GM23338 (cell line): ENCODE results near the gene KRTAP5-3. TPM values are rescaled to one million over a fixed set of nuclear protein-coding genes. Genes with fewer than 3 reads are reported as not detected.

Experiments
- ATAC-seq: fragments of 200-7000 bp; cut with Tn5 transposase; 3 replicates; pipeline ENCODE4 v1.9.1; 2020
- DNase-seq: peaks from one replicate; pipeline ENCODE4 v3.0.0-alpha.2; 2015; ENCODE audit warnings: low spot score
- H2AFZ ChIP-seq: fragments of 200-600 bp; sonication (generic); 2 replicates; pipeline ENCODE4 v1.8.0; 2016; ENCODE audit warnings: antibody characterized with exemption, mild to moderate bottlenecking, moderate library complexity
- H3F3A ChIP-seq: fragments of 200-600 bp; sonication (generic); replicated peaks from 2 replicates; pipeline ENCODE4 v1.8.0; 2017; ENCODE audit warnings: antibody characterized with exemption, mixed run types, low read depth
- H3K27ac ChIP-seq: fragments of 200-600 bp; sonication (generic); 2 replicates; pipeline ENCODE4 v1.6.1; 2016; ENCODE audit warnings: low read depth
- H3K27me3 ChIP-seq: fragments of 200-600 bp; sonication (generic); 2 replicates; pipeline ENCODE4 v1.8.0; 2016; ENCODE audit warnings: mild to moderate bottlenecking, mixed run types, moderate library complexity; ENCODE audit not compliant: insufficient read depth
- H3K36me3 ChIP-seq: fragments of 200-600 bp; sonication (generic); 2 replicates; pipeline ENCODE4 v1.8.0; 2016; ENCODE audit warnings: mild to moderate bottlenecking; ENCODE audit not compliant: insufficient read depth
- H3K4me1 ChIP-seq: fragments of 200-600 bp; sonication (generic); 2 replicates; pipeline ENCODE4 v1.8.0; 2016; ENCODE audit warnings: mild to moderate bottlenecking, moderate library complexity; ENCODE audit not compliant: insufficient read depth
- H3K4me2 ChIP-seq: fragments of 200-600 bp; sonication (generic); 2 replicates; pipeline ENCODE4 v1.7.1; 2017; ENCODE audit warnings: mixed run types
- H3K4me3 ChIP-seq: fragments of 200-600 bp; sonication (generic); 2 replicates; pipeline ENCODE4 v1.6.1; 2016; ENCODE audit warnings: mixed run types
- H3K79me2 ChIP-seq: fragments of 200-600 bp; sonication (generic); replicated peaks from 2 replicates; pipeline ENCODE4 v1.8.0; 2017; ENCODE audit warnings: mild to moderate bottlenecking; ENCODE audit not compliant: insufficient read depth
- H3K9me2 ChIP-seq: fragments of 200-600 bp; sonication (generic); 2 replicates; pipeline ENCODE4 v1.8.0; 2017; ENCODE audit not compliant: insufficient read depth
- H4K20me1 ChIP-seq: fragments of 200-600 bp; sonication (generic); replicated peaks from 2 replicates; pipeline ENCODE4 v1.8.0; 2017; ENCODE audit warnings: mild to moderate bottlenecking; ENCODE audit not compliant: insufficient read depth
- H3K27ac Mint-ChIP-seq: 2 replicates; pipeline ENCODE4 v1.8.0; 2020; ENCODE audit warnings: inconsistent platforms, mild to moderate bottlenecking, moderate library complexity, mixed read lengths
- H3K27me3 Mint-ChIP-seq: 3 replicates; pipeline ENCODE4 v1.8.0; 2022; ENCODE audit warnings: low read depth, mild to moderate bottlenecking, moderate library complexity, mixed read lengths, inconsistent platforms; ENCODE audit not compliant: insufficient read depth, poor library complexity
- H3K36me3 Mint-ChIP-seq: 3 replicates; pipeline ENCODE4 v1.8.0; 2021; ENCODE audit warnings: low read depth, mild to moderate bottlenecking, inconsistent platforms, moderate library complexity, mixed read lengths
- H3K4me1 Mint-ChIP-seq: 3 replicates; pipeline ENCODE4 v1.8.0; 2020; ENCODE audit warnings: mild to moderate bottlenecking, inconsistent platforms, mixed read lengths
- H3K4me3 Mint-ChIP-seq: 3 replicates; pipeline ENCODE4 v1.8.0; 2021; ENCODE audit warnings: moderate library complexity, mild to moderate bottlenecking, inconsistent platforms, mixed read lengths
- H3K9me3 Mint-ChIP-seq: 3 replicates; pipeline ENCODE4 v1.8.0; 2020; ENCODE audit warnings: moderate library complexity, mild to moderate bottlenecking, inconsistent platforms, mixed read lengths
- CREB1 ChIP-seq: fragments of 250-450 bp; sonication (Bioruptor Pico); IDR thresholded peaks from 2 replicates; pipeline ENCODE4 v1.5.0; 2020; ENCODE audit warnings: low read depth, mild to moderate bottlenecking, moderate library complexity
- EZH2 ChIP-seq: fragments of 200-600 bp; sonication (generic); IDR thresholded peaks from one replicate; pipeline ENCODE4 v1.8.0; 2017; ENCODE audit warnings: antibody characterized with exemption, mild to moderate bottlenecking, low read depth; ENCODE audit not compliant: unreplicated experiment
- EZH2phosphoT487 ChIP-seq: fragments of 200-600 bp; sonication (generic); IDR thresholded peaks from one replicate; pipeline ENCODE4 v1.8.1; 2018; ENCODE audit warnings: antibody characterized with exemption; ENCODE audit not compliant: unreplicated experiment
- JUNB ChIP-seq: IDR thresholded peaks from one replicate; pipeline ENCODE4 v1.6.1; 2016; ENCODE audit warnings: antibody characterized with exemption; ENCODE audit not compliant: unreplicated experiment
- NANOG ChIP-seq: IDR thresholded peaks from 2 replicates; pipeline ENCODE4 v1.6.1; 2016; ENCODE audit warnings: antibody characterized with exemption, borderline replicate concordance
- POLR2AphosphoS5 ChIP-seq: IDR thresholded peaks from 2 replicates; pipeline ENCODE4 v1.6.1; 2016; ENCODE audit warnings: antibody characterized with exemption, low read depth
- STAT1 ChIP-seq: IDR thresholded peaks from one replicate; pipeline ENCODE4 v1.6.1; 2016; ENCODE audit warnings: antibody characterized with exemption; ENCODE audit not compliant: unreplicated experiment
- ZNF114 ChIP-seq: fragments of 250-450 bp; sonication (Bioruptor Pico); IDR thresholded peaks from 2 replicates; pipeline ENCODE4 v1.5.0; 2020; ENCODE audit warnings: mild to moderate bottlenecking, moderate library complexity
- ZNF331 ChIP-seq: fragments of 250-450 bp; sonication (Bioruptor Pico); IDR thresholded peaks from 2 replicates; pipeline ENCODE4 v1.5.0; 2020; ENCODE audit warnings: low read depth, mild to moderate bottlenecking, moderate library complexity
- polyA plus RNA-seq: library from polyadenylated mRNA; unstranded; fragments of >200 nt; fragmentation: Nextera tagmentation; extraction: Ambion mirVana; gene quantifications from 2 replicates; pipeline ENCODE4 v1.2.1, GENCODE V29; 2016
- total RNA-seq: library from RNA; depleted of rRNA; stranded (reverse); fragments of >200 nt; shearing (Covaris generic); gene quantifications from 2 replicates; pipeline ENCODE4 v1.2.3, GENCODE V29; 2014
- TF ChIP-seq, protein P1 (sequence below): fragments of 250-450 bp; sonication (Bioruptor Pico); IDR thresholded peaks from 2 replicates; pipeline ENCODE4 v1.5.0; 2020; ENCODE audit warnings: mild to moderate bottlenecking, moderate library complexity
- TF ChIP-seq, protein P2 (sequence below): IDR thresholded peaks from one replicate; pipeline ENCODE4 v1.6.1; 2018; ENCODE audit warnings: antibody characterized with exemption; ENCODE audit not compliant: unreplicated experiment
- TF ChIP-seq, protein P3 (sequence below), 2 experiments: fragments of 200-600 bp in 1 of 2; sonication (generic) in 1 of 2; conservative IDR thresholded peaks; 2 replicates each; pipeline versions ENCODE4 v1.5.1 to v1.6.1; 2016 to 2017; ENCODE audit warnings: antibody characterized with exemption in 2 of 2, low read depth in 2 of 2, mild to moderate bottlenecking in 2 of 2, moderate library complexity in 1 of 2
- TF ChIP-seq, protein P4 (sequence below): IDR thresholded peaks from 2 replicates; pipeline ENCODE4 v1.6.1; 2016; ENCODE audit warnings: antibody characterized with exemption

KRTAP5-3 gene
- total and polyA plus RNA-seq, 2 experiments from 2014 or later: not detected

DNA sequence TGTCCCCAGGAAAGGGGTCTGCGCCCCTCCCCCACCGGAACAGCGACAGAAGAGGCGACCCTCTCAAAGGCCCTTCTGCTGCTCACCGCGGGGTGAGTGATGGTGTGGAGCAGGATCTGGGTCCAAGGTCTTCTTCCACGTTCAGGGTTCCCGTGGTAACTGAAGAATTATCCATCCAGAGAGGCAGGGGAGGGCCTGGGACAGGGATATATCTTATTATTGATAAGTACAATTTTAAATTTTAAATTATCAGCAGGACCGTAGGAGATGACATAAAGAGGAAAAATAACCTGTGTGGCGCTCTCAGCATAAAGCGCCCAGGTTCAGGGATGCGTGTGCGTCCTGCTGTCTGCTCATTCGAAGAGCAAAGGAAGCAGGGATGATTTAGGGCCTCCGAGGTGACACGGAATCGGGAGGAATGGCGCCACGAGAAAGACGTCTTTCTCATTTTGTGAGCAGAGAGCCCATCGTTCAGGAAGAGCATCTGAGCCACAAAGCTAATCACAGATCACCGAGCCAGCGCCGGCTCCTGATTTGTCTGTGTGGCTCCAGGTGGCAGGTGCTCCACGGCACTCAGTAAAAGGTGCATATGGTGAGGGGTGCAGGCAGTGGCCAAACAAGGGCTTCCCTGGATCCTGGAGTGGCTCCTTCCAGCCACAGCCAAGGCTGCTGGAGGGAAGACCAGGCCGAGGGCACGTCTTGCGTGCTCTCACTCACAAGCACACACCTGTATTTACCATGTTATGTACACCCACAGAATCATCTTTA, 40.6 kb upstream of the KRTAP5-3 start:
- H3K27me3 Mint-ChIP-seq: peaks cover 2% of the 10 kb centered on the region
- TF ChIP-seq POLR2AphosphoS5 (no peak), EZH2 (no peak), ZNF331 (CRISPR knock-in tag) (no peak), NANOG (no peak), ZNF114 (CRISPR knock-in tag) (no peak), STAT1 (no peak), EZH2phosphoT487 (no peak), JUNB (no peak), CREB1 (CRISPR knock-in tag) (no peak)
- TF ChIP-seq, protein P1, sequence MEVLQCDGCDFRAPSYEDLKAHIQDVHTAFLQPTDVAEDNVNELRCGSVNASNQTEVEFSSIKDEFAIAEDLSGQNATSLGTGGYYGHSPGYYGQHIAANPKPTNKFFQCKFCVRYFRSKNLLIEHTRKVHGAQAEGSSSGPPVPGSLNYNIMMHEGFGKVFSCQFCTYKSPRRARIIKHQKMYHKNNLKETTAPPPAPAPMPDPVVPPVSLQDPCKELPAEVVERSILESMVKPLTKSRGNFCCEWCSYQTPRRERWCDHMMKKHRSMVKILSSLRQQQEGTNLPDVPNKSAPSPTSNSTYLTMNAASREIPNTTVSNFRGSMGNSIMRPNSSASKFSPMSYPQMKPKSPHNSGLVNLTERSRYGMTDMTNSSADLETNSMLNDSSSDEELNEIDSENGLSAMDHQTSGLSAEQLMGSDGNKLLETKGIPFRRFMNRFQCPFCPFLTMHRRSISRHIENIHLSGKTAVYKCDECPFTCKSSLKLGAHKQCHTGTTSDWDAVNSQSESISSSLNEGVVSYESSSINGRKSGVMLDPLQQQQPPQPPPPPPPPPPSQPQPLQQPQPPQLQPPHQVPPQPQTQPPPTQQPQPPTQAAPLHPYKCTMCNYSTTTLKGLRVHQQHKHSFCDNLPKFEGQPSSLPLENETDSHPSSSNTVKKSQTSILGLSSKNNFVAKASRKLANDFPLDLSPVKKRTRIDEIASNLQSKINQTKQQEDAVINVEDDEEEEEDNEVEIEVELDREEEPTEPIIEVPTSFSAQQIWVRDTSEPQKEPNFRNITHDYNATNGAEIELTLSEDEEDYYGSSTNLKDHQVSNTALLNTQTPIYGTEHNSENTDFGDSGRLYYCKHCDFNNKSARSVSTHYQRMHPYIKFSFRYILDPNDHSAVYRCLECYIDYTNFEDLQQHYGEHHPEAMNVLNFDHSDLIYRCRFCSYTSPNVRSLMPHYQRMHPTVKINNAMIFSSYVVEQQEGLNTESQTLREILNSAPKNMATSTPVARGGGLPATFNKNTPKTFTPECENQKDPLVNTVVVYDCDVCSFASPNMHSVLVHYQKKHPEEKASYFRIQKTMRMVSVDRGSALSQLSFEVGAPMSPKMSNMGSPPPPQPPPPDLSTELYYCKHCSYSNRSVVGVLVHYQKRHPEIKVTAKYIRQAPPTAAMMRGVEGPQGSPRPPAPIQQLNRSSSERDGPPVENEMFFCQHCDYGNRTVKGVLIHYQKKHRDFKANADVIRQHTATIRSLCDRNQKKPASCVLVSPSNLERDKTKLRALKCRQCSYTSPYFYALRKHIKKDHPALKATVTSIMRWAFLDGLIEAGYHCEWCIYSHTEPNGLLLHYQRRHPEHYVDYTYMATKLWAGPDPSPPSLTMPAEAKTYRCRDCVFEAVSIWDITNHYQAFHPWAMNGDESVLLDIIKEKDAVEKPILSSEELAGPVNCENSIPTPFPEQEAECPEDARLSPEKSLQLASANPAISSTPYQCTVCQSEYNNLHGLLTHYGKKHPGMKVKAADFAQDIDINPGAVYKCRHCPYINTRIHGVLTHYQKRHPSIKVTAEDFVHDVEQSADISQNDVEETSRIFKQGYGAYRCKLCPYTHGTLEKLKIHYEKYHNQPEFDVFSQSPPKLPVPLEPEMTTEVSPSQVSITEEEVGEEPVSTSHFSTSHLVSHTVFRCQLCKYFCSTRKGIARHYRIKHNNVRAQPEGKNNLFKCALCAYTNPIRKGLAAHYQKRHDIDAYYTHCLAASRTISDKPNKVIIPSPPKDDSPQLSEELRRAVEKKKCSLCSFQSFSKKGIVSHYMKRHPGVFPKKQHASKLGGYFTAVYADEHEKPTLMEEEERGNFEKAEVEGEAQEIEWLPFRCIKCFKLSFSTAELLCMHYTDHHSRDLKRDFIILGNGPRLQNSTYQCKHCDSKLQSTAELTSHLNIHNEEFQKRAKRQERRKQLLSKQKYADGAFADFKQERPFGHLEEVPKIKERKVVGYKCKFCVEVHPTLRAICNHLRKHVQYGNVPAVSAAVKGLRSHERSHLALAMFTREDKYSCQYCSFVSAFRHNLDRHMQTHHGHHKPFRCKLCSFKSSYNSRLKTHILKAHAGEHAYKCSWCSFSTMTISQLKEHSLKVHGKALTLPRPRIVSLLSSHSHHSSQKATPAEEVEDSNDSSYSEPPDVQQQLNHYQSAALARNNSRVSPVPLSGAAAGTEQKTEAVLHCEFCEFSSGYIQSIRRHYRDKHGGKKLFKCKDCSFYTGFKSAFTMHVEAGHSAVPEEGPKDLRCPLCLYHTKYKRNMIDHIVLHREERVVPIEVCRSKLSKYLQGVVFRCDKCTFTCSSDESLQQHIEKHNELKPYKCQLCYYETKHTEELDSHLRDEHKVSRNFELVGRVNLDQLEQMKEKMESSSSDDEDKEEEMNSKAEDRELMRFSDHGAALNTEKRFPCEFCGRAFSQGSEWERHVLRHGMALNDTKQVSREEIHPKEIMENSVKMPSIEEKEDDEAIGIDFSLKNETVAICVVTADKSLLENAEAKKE: no peak
- TF ChIP-seq, protein P2, sequence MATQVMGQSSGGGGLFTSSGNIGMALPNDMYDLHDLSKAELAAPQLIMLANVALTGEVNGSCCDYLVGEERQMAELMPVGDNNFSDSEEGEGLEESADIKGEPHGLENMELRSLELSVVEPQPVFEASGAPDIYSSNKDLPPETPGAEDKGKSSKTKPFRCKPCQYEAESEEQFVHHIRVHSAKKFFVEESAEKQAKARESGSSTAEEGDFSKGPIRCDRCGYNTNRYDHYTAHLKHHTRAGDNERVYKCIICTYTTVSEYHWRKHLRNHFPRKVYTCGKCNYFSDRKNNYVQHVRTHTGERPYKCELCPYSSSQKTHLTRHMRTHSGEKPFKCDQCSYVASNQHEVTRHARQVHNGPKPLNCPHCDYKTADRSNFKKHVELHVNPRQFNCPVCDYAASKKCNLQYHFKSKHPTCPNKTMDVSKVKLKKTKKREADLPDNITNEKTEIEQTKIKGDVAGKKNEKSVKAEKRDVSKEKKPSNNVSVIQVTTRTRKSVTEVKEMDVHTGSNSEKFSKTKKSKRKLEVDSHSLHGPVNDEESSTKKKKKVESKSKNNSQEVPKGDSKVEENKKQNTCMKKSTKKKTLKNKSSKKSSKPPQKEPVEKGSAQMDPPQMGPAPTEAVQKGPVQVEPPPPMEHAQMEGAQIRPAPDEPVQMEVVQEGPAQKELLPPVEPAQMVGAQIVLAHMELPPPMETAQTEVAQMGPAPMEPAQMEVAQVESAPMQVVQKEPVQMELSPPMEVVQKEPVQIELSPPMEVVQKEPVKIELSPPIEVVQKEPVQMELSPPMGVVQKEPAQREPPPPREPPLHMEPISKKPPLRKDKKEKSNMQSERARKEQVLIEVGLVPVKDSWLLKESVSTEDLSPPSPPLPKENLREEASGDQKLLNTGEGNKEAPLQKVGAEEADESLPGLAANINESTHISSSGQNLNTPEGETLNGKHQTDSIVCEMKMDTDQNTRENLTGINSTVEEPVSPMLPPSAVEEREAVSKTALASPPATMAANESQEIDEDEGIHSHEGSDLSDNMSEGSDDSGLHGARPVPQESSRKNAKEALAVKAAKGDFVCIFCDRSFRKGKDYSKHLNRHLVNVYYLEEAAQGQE: no peak
- TF ChIP-seq, protein P3, sequence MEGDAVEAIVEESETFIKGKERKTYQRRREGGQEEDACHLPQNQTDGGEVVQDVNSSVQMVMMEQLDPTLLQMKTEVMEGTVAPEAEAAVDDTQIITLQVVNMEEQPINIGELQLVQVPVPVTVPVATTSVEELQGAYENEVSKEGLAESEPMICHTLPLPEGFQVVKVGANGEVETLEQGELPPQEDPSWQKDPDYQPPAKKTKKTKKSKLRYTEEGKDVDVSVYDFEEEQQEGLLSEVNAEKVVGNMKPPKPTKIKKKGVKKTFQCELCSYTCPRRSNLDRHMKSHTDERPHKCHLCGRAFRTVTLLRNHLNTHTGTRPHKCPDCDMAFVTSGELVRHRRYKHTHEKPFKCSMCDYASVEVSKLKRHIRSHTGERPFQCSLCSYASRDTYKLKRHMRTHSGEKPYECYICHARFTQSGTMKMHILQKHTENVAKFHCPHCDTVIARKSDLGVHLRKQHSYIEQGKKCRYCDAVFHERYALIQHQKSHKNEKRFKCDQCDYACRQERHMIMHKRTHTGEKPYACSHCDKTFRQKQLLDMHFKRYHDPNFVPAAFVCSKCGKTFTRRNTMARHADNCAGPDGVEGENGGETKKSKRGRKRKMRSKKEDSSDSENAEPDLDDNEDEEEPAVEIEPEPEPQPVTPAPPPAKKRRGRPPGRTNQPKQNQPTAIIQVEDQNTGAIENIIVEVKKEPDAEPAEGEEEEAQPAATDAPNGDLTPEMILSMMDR (conservative IDR thresholded peaks at IDR 0.05; ENCODE audit: low read depth in 2 of 2): no peak
- TF ChIP-seq, protein P4, sequence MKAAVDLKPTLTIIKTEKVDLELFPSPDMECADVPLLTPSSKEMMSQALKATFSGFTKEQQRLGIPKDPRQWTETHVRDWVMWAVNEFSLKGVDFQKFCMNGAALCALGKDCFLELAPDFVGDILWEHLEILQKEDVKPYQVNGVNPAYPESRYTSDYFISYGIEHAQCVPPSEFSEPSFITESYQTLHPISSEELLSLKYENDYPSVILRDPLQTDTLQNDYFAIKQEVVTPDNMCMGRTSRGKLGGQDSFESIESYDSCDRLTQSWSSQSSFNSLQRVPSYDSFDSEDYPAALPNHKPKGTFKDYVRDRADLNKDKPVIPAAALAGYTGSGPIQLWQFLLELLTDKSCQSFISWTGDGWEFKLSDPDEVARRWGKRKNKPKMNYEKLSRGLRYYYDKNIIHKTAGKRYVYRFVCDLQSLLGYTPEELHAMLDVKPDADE: no peak
- no peak overlapping the region for H3K27ac ChIP-seq

More for the DNA sequence above, 40.6 kb upstream of the KRTAP5-3 start:
- 0 out of 3 replicates have a peak, but pooled peaks cover 2% of the 10 kb centered on the region for H3K4me1 Mint-ChIP-seq
- DNase-seq: no peak
- H3F3A ChIP-seq: no peaks in the 10 kb centered on the region
- no peaks in the 10 kb centered on the region for H3K27me3 ChIP-seq
- H3K4me3 Mint-ChIP-seq: no peak overlapping the region
- no peak overlapping the region for H3K4me3 ChIP-seq
- no peaks in the 10 kb centered on the region for H3K36me3 ChIP-seq
- no peak for ATAC-seq
- no peak overlapping the region for H2AFZ ChIP-seq
- no peaks in the 10 kb centered on the region for H4K20me1 ChIP-seq
- no peaks in the 10 kb centered on the region for H3K79me2 ChIP-seq
- no peaks in the 10 kb centered on the region for H3K9me2 ChIP-seq
- no peak overlapping the region for H3K4me2 ChIP-seq
- H3K4me1 ChIP-seq: no peaks in the 10 kb centered on the region
- H3K27ac Mint-ChIP-seq: no peak overlapping the region
- no peaks in the 10 kb centered on the region; the same call in 2 of the 3 replicates for H3K9me3 Mint-ChIP-seq
- H3K36me3 Mint-ChIP-seq: no peaks in the 10 kb centered on the region
